MM.1S (cell line): Measurements from ENCODE around the gene ENOSF1.

Experiments
- DNase-seq: peaks from one replicate; pipeline ENCODE4 v3.0.0-alpha.2; 2015
- H2AFZ ChIP-seq: fragments of 300-600 bp; sonication (generic); 2 replicates; pipeline ENCODE4 v1.6.0; 2016; ENCODE audit warnings: antibody characterized with exemption, low read length
- H3F3A ChIP-seq: fragments of 300-600 bp; sonication (generic); 2 replicates; pipeline ENCODE4 v1.6.1; 2016; ENCODE audit warnings: mild to moderate bottlenecking, antibody characterized with exemption, low read length, moderate library complexity, mixed read lengths; ENCODE audit not compliant: insufficient read depth
- H3K27ac ChIP-seq: fragments of 300-600 bp; sonication (generic); 2 replicates; pipeline ENCODE4 v1.5.1; 2016; ENCODE audit warnings: mild to moderate bottlenecking, low read length
- H3K27me3 ChIP-seq: fragments of 300-600 bp; sonication (generic); replicated peaks from 2 replicates; pipeline ENCODE4 v1.6.0; 2016; ENCODE audit warnings: low read length; ENCODE audit not compliant: insufficient read depth
- H3K36me3 ChIP-seq: fragments of 300-600 bp; sonication (generic); replicated peaks from 2 replicates; pipeline ENCODE4 v1.6.1; 2016; ENCODE audit warnings: mild to moderate bottlenecking, low read length, mixed read lengths; ENCODE audit not compliant: insufficient read depth
- H3K4me1 ChIP-seq: fragments of 300-600 bp; sonication (generic); 2 replicates; pipeline ENCODE4 v1.6.1; 2016; ENCODE audit warnings: low read length, mixed read lengths
- H3K4me2 ChIP-seq: fragments of 300-600 bp; sonication (generic); 2 replicates; pipeline ENCODE4 v1.6.0; 2016; ENCODE audit warnings: low read depth, low read length
- H3K4me3 ChIP-seq: fragments of 300-600 bp; sonication (generic); 2 replicates; pipeline ENCODE4 v1.5.1; 2016; ENCODE audit warnings: low read length, mixed read lengths
- H3K79me2 ChIP-seq: fragments of 300-600 bp; sonication (generic); 2 replicates; pipeline ENCODE4 v1.6.1; 2016; ENCODE audit warnings: mixed run types, low read length, mixed read lengths
- H3K9ac ChIP-seq: fragments of 300-600 bp; sonication (generic); 2 replicates; pipeline ENCODE4 v1.6.1; 2016; ENCODE audit warnings: low read length, mixed read lengths
- H3K9me2 ChIP-seq: fragments of 300-600 bp; sonication (generic); replicated peaks from 2 replicates; pipeline ENCODE4 v1.6.1; 2016; ENCODE audit warnings: mild to moderate bottlenecking, low read length, mixed read lengths; ENCODE audit not compliant: insufficient read depth
- H3K9me3 ChIP-seq: fragments of 300-600 bp; sonication (generic); replicated peaks from 2 replicates; pipeline ENCODE4 v1.6.1; 2016; ENCODE audit warnings: mild to moderate bottlenecking, low read length, mixed read lengths; ENCODE audit not compliant: insufficient read depth
- H4K20me1 ChIP-seq: fragments of 300-600 bp; sonication (generic); 2 replicates; pipeline ENCODE4 v1.6.1; 2016; ENCODE audit warnings: mild to moderate bottlenecking, low read length, moderate library complexity, mixed read lengths; ENCODE audit not compliant: insufficient read depth
- CTCF ChIP-seq: fragments of 300-600 bp; sonication (generic); IDR thresholded peaks from 2 replicates; pipeline ENCODE4 v1.5.1; 2016; ENCODE audit warnings: antibody characterized with exemption, low read length, mixed read lengths
- EZH2 ChIP-seq: fragments of 300-600 bp; sonication (generic); optimal IDR thresholded peaks from 2 replicates; pipeline ENCODE3; 2017; ENCODE audit warnings: low read depth, mild to moderate bottlenecking, antibody characterized with exemption, low read length, mixed read lengths
- EZH2phosphoT487 ChIP-seq: fragments of 300-600 bp; sonication (generic); IDR thresholded peaks from 2 replicates; pipeline ENCODE4 v1.6.1; 2018; ENCODE audit warnings: antibody characterized with exemption, low read length

ENOSF1 gene

DNA sequence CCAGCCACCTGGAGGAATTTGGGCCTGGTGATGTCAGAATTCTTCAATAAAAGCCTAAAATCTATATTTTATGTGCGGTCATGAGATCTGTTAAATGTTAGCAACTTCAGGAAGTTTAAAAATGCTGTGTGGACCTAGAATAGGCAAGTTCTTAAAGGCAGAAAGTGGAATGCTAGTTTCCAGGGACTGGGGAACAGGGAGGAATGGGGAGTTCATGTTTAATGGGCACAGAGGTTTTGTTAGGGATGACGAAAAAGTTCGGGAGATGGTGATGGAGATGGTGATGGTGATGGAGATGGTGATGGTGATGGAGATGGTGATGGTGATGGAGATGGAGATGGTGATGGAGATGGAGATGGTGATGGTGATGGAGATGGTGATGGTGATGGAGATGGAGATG, 45.8 kb downstream of the ENOSF1 start:
- Histone ChIP-seq H3K27ac (no peak overlapping the region), H3K9me2 (no peaks in the 10 kb centered on the region), H2AFZ (no peak overlapping the region), H3F3A (no peaks in the 10 kb centered on the region), H3K4me2 (no peak overlapping the region), H3K4me3 (no peak overlapping the region), H4K20me1 (peaks cover 18% of the 10 kb centered on the region), H3K36me3 (peaks cover 27% of the 10 kb centered on the region), H3K79me2 (peaks cover 55% of the 10 kb centered on the region), H3K9me3 (no peaks in the 10 kb centered on the region), H3K27me3 (no peaks in the 10 kb centered on the region), H3K4me1 (no peaks in the 10 kb centered on the region), H3K9ac (no peak overlapping the region)
- TF ChIP-seq EZH2: no peak
- no peak for TF ChIP-seq EZH2phosphoT487
- no peak for TF ChIP-seq CTCF
- DNase-seq: no peak

DNA sequence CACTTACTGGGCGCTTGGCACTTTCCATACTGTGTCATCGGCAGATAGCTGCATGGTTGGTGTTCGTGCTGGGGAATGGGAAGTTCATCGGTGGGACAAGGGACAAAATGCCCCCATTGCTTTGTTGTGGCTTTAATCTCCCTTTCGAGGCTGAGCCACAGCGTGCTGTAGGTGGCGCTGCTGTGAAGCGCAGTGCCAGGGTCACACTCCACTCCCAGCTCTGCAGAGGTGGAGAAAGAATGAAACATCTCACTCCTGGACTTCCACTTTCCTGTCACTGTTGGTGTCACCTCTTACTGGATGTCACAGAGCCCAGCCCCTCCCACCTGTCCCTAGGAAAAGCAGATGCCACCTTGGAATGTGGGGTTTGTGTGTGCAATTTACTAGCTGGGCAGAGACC, 46.3 kb downstream of the ENOSF1 start:
- Histone ChIP-seq H3K4me1 (no peaks in the 10 kb centered on the region), H3K4me2 (no peak overlapping the region), H3K79me2 (peaks cover 57% of the 10 kb centered on the region), H3F3A (no peaks in the 10 kb centered on the region), H3K9me2 (no peaks in the 10 kb centered on the region), H3K9ac (no peak overlapping the region), H3K4me3 (no peak overlapping the region), H4K20me1 (peaks cover 18% of the 10 kb centered on the region), H3K27ac (no peak overlapping the region), H3K27me3 (no peaks in the 10 kb centered on the region), H3K9me3 (no peaks in the 10 kb centered on the region), H2AFZ (no peak overlapping the region), H3K36me3 (peaks cover 25% of the 10 kb centered on the region)
- TF ChIP-seq EZH2 (no peak), CTCF (peak; percentile 32)
- DNase-seq: no peak

DNA sequence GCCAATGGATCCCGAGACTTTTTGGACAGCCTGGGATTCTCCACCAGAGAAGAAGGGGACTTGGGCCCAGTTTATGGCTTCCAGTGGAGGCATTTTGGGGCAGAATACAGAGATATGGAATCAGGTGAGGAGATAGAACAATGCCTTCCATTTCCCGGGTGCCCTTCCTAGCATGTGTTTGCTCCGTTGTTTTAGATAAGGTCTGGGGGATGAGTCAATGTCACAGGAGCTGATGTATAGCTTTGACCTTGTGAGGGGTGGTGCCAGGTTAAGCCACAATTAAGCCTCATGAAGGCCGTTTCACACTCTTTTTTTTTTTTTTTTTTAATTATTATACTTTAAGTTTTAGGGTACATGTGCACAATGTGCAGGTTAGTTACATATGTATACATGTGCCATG, 50.2 kb downstream of the ENOSF1 start:
- Histone ChIP-seq H3K79me2 (peaks cover 59% of the 10 kb centered on the region), H3K4me1 (peaks cover 5% of the 10 kb centered on the region; the same call in 1 of the 2 replicates), H3K4me2 (no peak overlapping the region), H3K4me3 (no peak overlapping the region), H4K20me1 (peaks cover 8% of the 10 kb centered on the region), H3K9ac (no peak overlapping the region), H3K36me3 (peaks cover 31% of the 10 kb centered on the region), H3K27me3 (no peaks in the 10 kb centered on the region), H3K27ac (no peak overlapping the region), H2AFZ (no peak overlapping the region), H3K9me2 (no peaks in the 10 kb centered on the region), H3K9me3 (no peaks in the 10 kb centered on the region), H3F3A (peaks cover 12% of the 10 kb centered on the region; the same call in 1 of the 2 replicates)
- TF ChIP-seq CTCF (no peak), EZH2 (no peak), EZH2phosphoT487 (no peak)
- no peak for DNase-seq
